ENCODE data around the gene SMOC1. TPM values are rescaled to one million over a fixed set of nuclear protein-coding genes. Genes with fewer than 3 reads are reported as not detected.

The SMOC1 gene
- total RNA-seq, 1 donor from 2014 or later, result 4.4 TPM

DNA sequence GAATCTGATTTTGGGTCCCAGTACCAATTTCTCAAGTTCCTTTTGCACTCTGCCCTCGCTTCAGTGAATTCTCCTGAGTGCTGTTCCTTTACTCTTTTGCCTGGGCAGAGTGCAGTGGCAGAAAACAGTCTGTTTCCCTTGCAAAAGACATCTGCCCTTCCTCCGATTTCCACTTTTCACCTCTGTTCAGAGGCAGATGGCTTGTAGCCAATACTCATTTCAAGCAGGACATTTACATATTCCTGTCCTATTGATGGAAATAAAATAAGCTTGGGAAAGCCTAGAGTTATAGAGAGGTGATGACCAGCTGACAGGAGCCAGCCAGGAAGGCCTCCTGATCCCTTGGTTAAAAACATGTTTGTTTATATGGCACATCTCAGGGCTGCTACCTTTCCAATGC, 198.5 kb downstream of the SMOC1 start:
- intact Hi-C loops (cut with micrococcal nuclease), result no loop called here
- Histone ChIP-seq H3K9me3 (replicated peaks) (no peaks in the 10 kb centered on the region), H3K4me1 (no peaks in the 10 kb centered on the region), H3K36me3 (no peaks in the 10 kb centered on the region), H3K4me3 (no peak overlapping the region), H3K27ac (replicated peaks) (no peak overlapping the region), H3K27me3 (ENCODE audit: low read depth) (peaks cover 96% of the 10 kb centered on the region)
- TF ChIP-seq, protein P1, sequence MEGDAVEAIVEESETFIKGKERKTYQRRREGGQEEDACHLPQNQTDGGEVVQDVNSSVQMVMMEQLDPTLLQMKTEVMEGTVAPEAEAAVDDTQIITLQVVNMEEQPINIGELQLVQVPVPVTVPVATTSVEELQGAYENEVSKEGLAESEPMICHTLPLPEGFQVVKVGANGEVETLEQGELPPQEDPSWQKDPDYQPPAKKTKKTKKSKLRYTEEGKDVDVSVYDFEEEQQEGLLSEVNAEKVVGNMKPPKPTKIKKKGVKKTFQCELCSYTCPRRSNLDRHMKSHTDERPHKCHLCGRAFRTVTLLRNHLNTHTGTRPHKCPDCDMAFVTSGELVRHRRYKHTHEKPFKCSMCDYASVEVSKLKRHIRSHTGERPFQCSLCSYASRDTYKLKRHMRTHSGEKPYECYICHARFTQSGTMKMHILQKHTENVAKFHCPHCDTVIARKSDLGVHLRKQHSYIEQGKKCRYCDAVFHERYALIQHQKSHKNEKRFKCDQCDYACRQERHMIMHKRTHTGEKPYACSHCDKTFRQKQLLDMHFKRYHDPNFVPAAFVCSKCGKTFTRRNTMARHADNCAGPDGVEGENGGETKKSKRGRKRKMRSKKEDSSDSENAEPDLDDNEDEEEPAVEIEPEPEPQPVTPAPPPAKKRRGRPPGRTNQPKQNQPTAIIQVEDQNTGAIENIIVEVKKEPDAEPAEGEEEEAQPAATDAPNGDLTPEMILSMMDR (IDR thresholded peaks at IDR 0.05; ENCODE audit: borderline replicate concordance), result no peak
- no peak for DNase-seq

DNA sequence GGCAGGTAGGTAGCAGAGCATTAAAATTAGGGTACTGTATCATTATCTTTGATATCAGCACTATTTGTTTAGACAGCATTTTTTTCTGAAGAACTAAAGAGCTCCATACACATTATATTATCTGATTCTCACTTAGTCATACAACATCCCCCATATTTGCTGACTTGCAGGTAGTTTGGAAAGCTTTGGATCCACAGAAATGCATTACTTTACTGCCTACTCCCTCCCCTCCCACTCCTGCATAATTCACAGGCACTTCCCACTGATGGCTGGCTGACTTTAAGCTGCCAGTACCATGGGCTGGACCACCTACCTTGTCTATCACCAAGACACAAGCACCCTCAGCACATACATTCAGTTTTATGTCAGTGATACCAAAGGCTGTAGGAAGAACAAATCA, 199.1 kb downstream of the SMOC1 start:
- no peak for DNase-seq
- no peaks in the 10 kb centered on the region for H3K36me3 ChIP-seq
- H3K27me3 ChIP-seq (ENCODE audit: low read depth), result peaks cover 98% of the 10 kb centered on the region
- no peaks in the 10 kb centered on the region for H3K4me1 ChIP-seq
- intact Hi-C loops (cut with micrococcal nuclease), result no loop called here
- H3K27ac ChIP-seq (replicated peaks), result no peak overlapping the region
- H3K9me3 ChIP-seq (replicated peaks), result no peaks in the 10 kb centered on the region
- no peak overlapping the region for H3K4me3 ChIP-seq
- TF ChIP-seq, protein P1 (IDR thresholded peaks at IDR 0.05; ENCODE audit: borderline replicate concordance), result no peak

DNA sequence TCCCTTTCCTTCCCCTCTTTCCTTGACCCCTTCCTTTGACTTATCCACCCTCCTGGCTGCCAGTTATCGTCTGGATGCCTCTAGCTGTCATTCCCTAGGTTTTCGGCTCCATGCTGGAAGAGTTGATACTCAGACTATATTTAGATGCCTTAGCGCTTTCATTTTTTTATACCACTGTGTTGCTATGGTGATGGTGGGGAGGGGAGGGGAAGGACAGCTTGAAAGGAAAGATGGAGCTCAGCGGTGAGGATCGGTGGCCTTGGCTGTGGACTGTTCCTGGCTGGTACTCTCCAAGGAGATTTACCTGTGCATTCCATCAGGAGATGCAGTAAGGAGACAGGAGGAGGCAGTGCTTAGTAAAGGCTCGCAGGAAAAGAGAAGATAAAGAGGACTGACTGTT, 200.9 kb downstream of the SMOC1 start:
- TF ChIP-seq, protein P1 (IDR thresholded peaks at IDR 0.05; ENCODE audit: borderline replicate concordance), result no peak
- Histone ChIP-seq H3K36me3 (no peaks in the 10 kb centered on the region), H3K27me3 (ENCODE audit: low read depth) (peaks cover 99% of the 10 kb centered on the region), H3K4me1 (no peaks in the 10 kb centered on the region), H3K27ac (replicated peaks) (no peak overlapping the region), H3K4me3 (no peak overlapping the region), H3K9me3 (replicated peaks) (no peaks in the 10 kb centered on the region)
- DNase-seq, result no peak
- intact Hi-C loops (cut with micrococcal nuclease), result no loop called here

Other genes starting within 250 kb of the SMOC1 start
- gene SRSF5, start 112.3 kb upstream of the SMOC1 start, total RNA-seq, result 167 TPM
- gene SLC10A1, start 82.2 kb upstream of the SMOC1 start, total RNA-seq, result not detected

All from left ventricle myocardium inferior (tissue), 1 donor.